Nephron (organoid): Measurements from ENCODE around the gene FAM181A.

Source experiments
- H3K27ac Mint-ChIP-seq, 3 experiments: 2 replicates each; pipeline ENCODE4 v1.8.0; 2020; ENCODE audit warnings: mixed read lengths in 3 of 3, mild to moderate bottlenecking in 2 of 3, moderate library complexity in 1 of 3
- H3K27me3 Mint-ChIP-seq: 2 replicates; pipeline ENCODE4 v1.8.0; 2021; ENCODE audit warnings: low read depth, mild to moderate bottlenecking, moderate library complexity, mixed read lengths
- H3K36me3 Mint-ChIP-seq: 2 replicates; pipeline ENCODE4 v1.8.0; 2020; ENCODE audit warnings: low read depth, mixed read lengths
- H3K4me1 Mint-ChIP-seq: 2 replicates; pipeline ENCODE4 v1.8.0; 2020; ENCODE audit warnings: mixed read lengths
- H3K4me3 Mint-ChIP-seq, 3 experiments: 2 replicates each; pipeline ENCODE4 v1.8.0; 2020; ENCODE audit warnings: mild to moderate bottlenecking in 3 of 3, mixed read lengths in 3 of 3, moderate library complexity in 2 of 3
- H3K9me3 Mint-ChIP-seq: 2 replicates; pipeline ENCODE4 v1.8.0; 2020; ENCODE audit warnings: mixed read lengths
- CTCF ChIP-seq, 3 experiments: fragments of 200-600 bp; sonication (generic); IDR thresholded peaks; one replicate each; pipeline ENCODE4 v1.5.0; 2021; ENCODE audit warnings: antibody characterized with exemption in 3 of 3; ENCODE audit not compliant: unreplicated experiment in 3 of 3

Gene FAM181A

GRCh38 chr14:93953739-93954515 is 26.8 kb downstream of the FAM181A start:
- H3K27ac Mint-ChIP-seq = no peak overlapping the region
- no peak for TF ChIP-seq CTCF (IDR thresholded peaks at IDR 0.05; ENCODE audit: unreplicated experiment in 3 of 3)
- no peaks in the 10 kb centered on the region for H3K36me3 Mint-ChIP-seq
- peaks cover 27% of the 10 kb centered on the region for H3K27me3 Mint-ChIP-seq
- H3K4me1 Mint-ChIP-seq = peaks cover 52% of the 10 kb centered on the region
- H3K4me3 Mint-ChIP-seq = no peak overlapping the region
- H3K9me3 Mint-ChIP-seq = no peaks in the 10 kb centered on the region

GRCh38 chr14:93954516-93954830 is 27.3 kb downstream of the FAM181A start:
- Mint-ChIP-seq H3K4me3 (peak overlapping the region in 1 of 3 experiments; percentile 66), H3K27ac (no peak overlapping the region), H3K27me3 (peaks cover 27% of the 10 kb centered on the region), H3K9me3 (no peaks in the 10 kb centered on the region), H3K4me1 (peaks cover 57% of the 10 kb centered on the region), H3K36me3 (no peaks in the 10 kb centered on the region)
- TF ChIP-seq CTCF (IDR thresholded peaks at IDR 0.05; ENCODE audit: unreplicated experiment in 3 of 3) = no peak

- Mint-ChIP-seq H3K36me3 (no peaks in the 10 kb centered on the region), H3K4me3 (peak overlapping the region in 2 of 3 experiments; percentile 48 to 66), H3K27ac (no peak overlapping the region), H3K4me1 (peaks cover 59% of the 10 kb centered on the region), H3K27me3 (peaks cover 27% of the 10 kb centered on the region), H3K9me3 (no peaks in the 10 kb centered on the region)
- TF ChIP-seq CTCF (IDR thresholded peaks at IDR 0.05; ENCODE audit: unreplicated experiment in 3 of 3) = no peak
Measured at GRCh38 chr14:93954900-93955849, 28.0 kb downstream of the FAM181A start.

- Mint-ChIP-seq H3K36me3 (no peaks in the 10 kb centered on the region), H3K4me3 (peak overlapping the region in 2 of 3 experiments; percentile 48 to 66), H3K9me3 (no peaks in the 10 kb centered on the region), H3K27me3 (peaks cover 25% of the 10 kb centered on the region), H3K4me1 (peaks cover 59% of the 10 kb centered on the region), H3K27ac (no peak overlapping the region)
- no peak for TF ChIP-seq CTCF (IDR thresholded peaks at IDR 0.05; ENCODE audit: unreplicated experiment in 3 of 3)
Measured at GRCh38 chr14:93955850-93956481, 28.8 kb downstream of the FAM181A start.

- TF ChIP-seq CTCF (IDR thresholded peaks at IDR 0.05; ENCODE audit: unreplicated experiment in 3 of 3) = no peak
- H3K36me3 Mint-ChIP-seq = no peaks in the 10 kb centered on the region
- H3K4me1 Mint-ChIP-seq = peaks cover 66% of the 10 kb centered on the region
Measured at GRCh38 chr14:93956514-93957332, 29.6 kb downstream of the FAM181A start.

More at GRCh38 chr14:93956514-93957332, 29.6 kb downstream of the FAM181A start:
- Mint-ChIP-seq H3K4me3 (peak overlapping the region in 2 of 3 experiments; percentile 61 to 73), H3K27me3 (peaks cover 23% of the 10 kb centered on the region), H3K27ac (peak overlapping the region in 2 of 3 experiments; percentile 13 to 16), H3K9me3 (no peaks in the 10 kb centered on the region)
